ENCODE results near the gene DNAJB2.

DNA sequence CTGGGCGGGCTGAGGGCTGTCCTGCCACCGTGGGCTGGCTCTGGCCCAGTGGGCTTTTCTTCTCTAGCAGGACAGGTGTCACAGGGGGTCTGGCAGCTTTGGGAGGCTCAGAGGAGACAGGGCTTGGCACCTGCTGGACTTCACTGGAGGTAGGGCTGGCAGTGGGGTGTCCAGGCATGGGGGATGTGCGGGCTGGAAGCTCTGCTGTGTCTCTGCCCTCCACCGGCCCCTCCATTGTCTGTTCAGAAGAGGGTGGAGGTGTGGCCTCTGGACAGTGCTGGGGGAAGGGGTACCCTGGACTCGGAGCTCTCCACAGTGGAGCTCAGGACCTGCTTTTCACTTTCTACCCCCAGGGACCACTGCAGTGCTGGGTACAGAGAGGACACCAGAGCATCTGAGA lies 20.9 kb downstream of the DNAJB2 start:
- no peak for TF ChIP-seq SUZ12 (IDR thresholded peaks at IDR 0.05; ENCODE audit: extremely low read depth, insufficient read depth, insufficient read length)
- TF ChIP-seq YY1 (IDR thresholded peaks at IDR 0.05; ENCODE audit: insufficient read depth, insufficient read length): no peak
- TF ChIP-seq ZNF274 (IDR thresholded peaks at IDR 0.05; ENCODE audit: low read depth, low read length): no peak
